Neural cell (in vitro differentiated cells): Measurements from ENCODE around the gene FOXJ1. TPM values are rescaled to one million over a fixed set of nuclear protein-coding genes. Genes with fewer than 3 reads are reported as not detected.

ENCODE experiments used
- H2AFZ ChIP-seq: fragments of 200-600, 300-800 bp; sonication (generic), shearing (Covaris generic); 2 replicates; pipeline ENCODE4 v1.6.0; 2014; ENCODE audit warnings: low read depth, mild to moderate bottlenecking, antibody characterized with exemption, low read length, moderate library complexity
- H3F3A ChIP-seq: fragments of 200-600 bp; shearing (Covaris generic); 2 replicates; pipeline ENCODE4 v1.6.1; 2016; ENCODE audit warnings: mild to moderate bottlenecking, moderate library complexity, mixed read lengths, antibody characterized with exemption, low read length; ENCODE audit not compliant: insufficient read depth, poor library complexity, severe bottlenecking
- H3K27ac ChIP-seq: fragments of 200-600, 300-800 bp; sonication (generic), shearing (Covaris generic); 2 replicates; pipeline ENCODE4 v1.5.1; 2014; ENCODE audit warnings: mild to moderate bottlenecking, low read length, moderate library complexity
- H3K27me3 ChIP-seq: fragments of 300-800, 200-600 bp; sonication (generic), shearing (Covaris generic); 2 replicates; pipeline ENCODE4 v1.6.0; 2014; ENCODE audit warnings: mild to moderate bottlenecking, low read depth, low read length, moderate library complexity; ENCODE audit not compliant: insufficient read depth
- H3K36me3 ChIP-seq: fragments of 300-800, 200-600 bp; sonication (generic), shearing (Covaris generic); 2 replicates; pipeline ENCODE4 v1.5.1; 2014; ENCODE audit warnings: mild to moderate bottlenecking, antibody characterized with exemption, low read length, moderate library complexity; ENCODE audit not compliant: insufficient read depth
- H3K4me2 ChIP-seq: fragments of 300-800, 200-600 bp; sonication (generic), shearing (Covaris generic); 2 replicates; pipeline ENCODE4 v1.6.0; 2014; ENCODE audit warnings: mild to moderate bottlenecking, low read length
- H3K4me3 ChIP-seq: fragments of 300-800, 200-600 bp; sonication (generic), shearing (Covaris generic); 2 replicates; pipeline ENCODE4 v1.5.1; 2014; ENCODE audit warnings: mild to moderate bottlenecking, low read length, moderate library complexity
- H3K79me2 ChIP-seq: fragments of 200-600 bp; shearing (Covaris generic); replicated peaks from 2 replicates; pipeline ENCODE4 v1.6.0; 2014; ENCODE audit warnings: mild to moderate bottlenecking, low read length, moderate library complexity; ENCODE audit not compliant: insufficient read depth
- H3K9ac ChIP-seq: fragments of 300-800, 200-600 bp; sonication (generic), shearing (Covaris generic); 2 replicates; pipeline ENCODE4 v1.6.1; 2016; ENCODE audit warnings: mild to moderate bottlenecking, low read length, mixed read lengths
- H3K9me2 ChIP-seq: fragments of 200-600 bp; shearing (Covaris generic); 2 replicates; pipeline ENCODE4 v1.6.1; 2016; ENCODE audit warnings: mild to moderate bottlenecking, low read length, mixed read lengths; ENCODE audit not compliant: insufficient read depth
- H3K9me3 ChIP-seq: fragments of 200-600, 300-800 bp; sonication (generic), shearing (Covaris generic); 2 replicates; pipeline ENCODE4 v1.6.1; 2016; ENCODE audit warnings: mild to moderate bottlenecking, mixed run types, low read length, moderate library complexity, mixed read lengths
- H4K20me1 ChIP-seq: fragments of 200-600 bp; shearing (Covaris generic); 2 replicates; pipeline ENCODE4 v1.6.1; 2016; ENCODE audit warnings: mild to moderate bottlenecking, mixed run types; ENCODE audit not compliant: insufficient read depth
- CTCF ChIP-seq: fragments of 450-650 bp; IDR thresholded peaks from 2 replicates; pipeline ENCODE4 v1.5.1; 2014; ENCODE audit warnings: antibody characterized with exemption, mild to moderate bottlenecking, moderate library complexity; ENCODE audit not compliant: poor library complexity, severe bottlenecking
- EP300 ChIP-seq: fragments of 450-650 bp; conservative IDR thresholded peaks from 2 replicates; pipeline ENCODE4 v1.6.1; 2014; ENCODE audit warnings: antibody characterized with exemption, mild to moderate bottlenecking, moderate library complexity; ENCODE audit not compliant: poor library complexity, severe bottlenecking
- EZH2 ChIP-seq: fragments of 200-600, 300-800 bp; shearing (Covaris generic), sonication (generic); IDR thresholded peaks from 2 replicates; pipeline ENCODE4 v1.6.1; 2014; ENCODE audit warnings: antibody characterized with exemption, low read length, borderline replicate concordance, mild to moderate bottlenecking; ENCODE audit not compliant: insufficient read depth, poor library complexity, severe bottlenecking
- MXI1 ChIP-seq: fragments of 450-650 bp; conservative IDR thresholded peaks from 2 replicates; pipeline ENCODE4 v1.6.1; 2014; ENCODE audit warnings: antibody characterized with exemption, mild to moderate bottlenecking; ENCODE audit not compliant: poor library complexity, severe bottlenecking
- POLR2AphosphoS5 ChIP-seq: IDR thresholded peaks from 2 replicates; pipeline ENCODE4 v1.6.1; 2012
- RAD21 ChIP-seq: fragments of 450-650 bp; conservative IDR thresholded peaks from 2 replicates; pipeline ENCODE4 v1.6.1; 2014; ENCODE audit warnings: antibody characterized with exemption, mild to moderate bottlenecking, moderate library complexity
- SMC3 ChIP-seq: fragments of 450-650 bp; conservative IDR thresholded peaks from 2 replicates; pipeline ENCODE4 v1.6.1; 2014; ENCODE audit warnings: antibody characterized with exemption, mild to moderate bottlenecking, moderate library complexity; ENCODE audit not compliant: poor library complexity
- TAF1 ChIP-seq: IDR thresholded peaks from 2 replicates; pipeline ENCODE4 v1.6.1; 2012; ENCODE audit warnings: low read depth
- polyA plus RNA-seq: library from polyadenylated mRNA; depleted of rRNA; stranded (reverse); fragments of >200 nt; gene quantifications from 2 replicates; pipeline ENCODE4 v1.2.3, GENCODE V29; 2014
- TF ChIP-seq, protein P1 (sequence below): IDR thresholded peaks from 2 replicates; pipeline ENCODE4 v1.6.1; 2012; ENCODE audit warnings: borderline replicate concordance

The FOXJ1 gene
- polyA plus RNA-seq, 1 donor from 2014 or later, result 0.56 TPM

DNA sequence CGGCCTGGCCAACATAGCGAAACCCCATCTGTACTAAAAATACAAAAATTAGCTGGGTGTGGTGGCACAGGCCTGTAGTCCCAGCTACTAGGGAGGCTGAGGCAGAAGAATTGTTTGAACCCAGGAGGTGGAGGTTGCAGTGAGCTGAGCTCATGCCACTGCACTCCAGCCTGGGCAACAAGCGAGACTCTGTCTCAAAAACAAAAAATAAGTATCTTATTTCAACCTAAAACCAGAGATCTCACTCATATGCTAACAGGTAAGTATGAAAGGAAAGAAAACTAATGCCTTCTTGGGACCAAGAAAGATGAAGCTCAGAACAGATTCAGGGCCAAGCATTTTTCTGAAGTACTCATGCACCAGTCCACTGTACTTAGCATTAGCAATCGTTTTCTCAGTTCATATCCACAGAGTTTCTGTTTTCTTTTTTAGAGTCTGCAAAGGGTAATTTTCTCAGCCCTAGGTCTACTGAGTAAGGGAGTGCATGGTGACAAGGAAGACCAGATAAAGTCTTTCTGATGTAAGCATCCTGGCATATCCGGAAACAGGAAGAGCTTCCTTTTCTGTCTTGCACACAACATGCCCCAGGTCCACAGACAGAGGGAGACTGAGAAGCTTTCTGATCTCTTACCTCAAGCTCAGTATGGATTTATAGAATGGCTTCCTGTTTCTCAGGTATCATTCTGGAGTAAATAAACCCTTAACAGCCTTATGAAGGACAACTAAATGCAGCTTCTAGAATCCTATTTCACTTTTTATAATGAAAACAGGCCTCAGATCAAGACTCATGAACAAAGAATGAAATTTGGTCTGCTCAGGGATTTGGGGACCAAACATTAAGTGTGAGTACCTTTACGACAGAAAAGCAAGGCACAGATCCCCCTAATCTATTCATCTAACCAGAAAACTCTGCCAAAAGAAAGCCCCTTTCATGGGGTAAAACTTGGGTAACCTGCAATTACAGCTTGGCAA, 38.7 kb upstream of the FOXJ1 start:
- no peaks in the 10 kb centered on the region for H3K79me2 ChIP-seq
- H3K9ac ChIP-seq, result no peak overlapping the region
- no peaks in the 10 kb centered on the region for H3K36me3 ChIP-seq
- no peak overlapping the region for H3K27ac ChIP-seq
- H3K9me3 ChIP-seq, result no peaks in the 10 kb centered on the region
- H3K9me2 ChIP-seq, result no peaks in the 10 kb centered on the region
- no peaks in the 10 kb centered on the region for H3F3A ChIP-seq
- H3K4me2 ChIP-seq, result no peak overlapping the region
- H3K27me3 ChIP-seq, result no peaks in the 10 kb centered on the region
- no peak overlapping the region for H3K4me3 ChIP-seq
- no peak overlapping the region for H2AFZ ChIP-seq
- no peaks in the 10 kb centered on the region for H4K20me1 ChIP-seq
- TF ChIP-seq RAD21 (no peak), EZH2 (no peak), TAF1 (no peak), CTCF (no peak), MXI1 (no peak), POLR2AphosphoS5 (no peak), SMC3 (no peak), EP300 (no peak)
- TF ChIP-seq, protein P1, sequence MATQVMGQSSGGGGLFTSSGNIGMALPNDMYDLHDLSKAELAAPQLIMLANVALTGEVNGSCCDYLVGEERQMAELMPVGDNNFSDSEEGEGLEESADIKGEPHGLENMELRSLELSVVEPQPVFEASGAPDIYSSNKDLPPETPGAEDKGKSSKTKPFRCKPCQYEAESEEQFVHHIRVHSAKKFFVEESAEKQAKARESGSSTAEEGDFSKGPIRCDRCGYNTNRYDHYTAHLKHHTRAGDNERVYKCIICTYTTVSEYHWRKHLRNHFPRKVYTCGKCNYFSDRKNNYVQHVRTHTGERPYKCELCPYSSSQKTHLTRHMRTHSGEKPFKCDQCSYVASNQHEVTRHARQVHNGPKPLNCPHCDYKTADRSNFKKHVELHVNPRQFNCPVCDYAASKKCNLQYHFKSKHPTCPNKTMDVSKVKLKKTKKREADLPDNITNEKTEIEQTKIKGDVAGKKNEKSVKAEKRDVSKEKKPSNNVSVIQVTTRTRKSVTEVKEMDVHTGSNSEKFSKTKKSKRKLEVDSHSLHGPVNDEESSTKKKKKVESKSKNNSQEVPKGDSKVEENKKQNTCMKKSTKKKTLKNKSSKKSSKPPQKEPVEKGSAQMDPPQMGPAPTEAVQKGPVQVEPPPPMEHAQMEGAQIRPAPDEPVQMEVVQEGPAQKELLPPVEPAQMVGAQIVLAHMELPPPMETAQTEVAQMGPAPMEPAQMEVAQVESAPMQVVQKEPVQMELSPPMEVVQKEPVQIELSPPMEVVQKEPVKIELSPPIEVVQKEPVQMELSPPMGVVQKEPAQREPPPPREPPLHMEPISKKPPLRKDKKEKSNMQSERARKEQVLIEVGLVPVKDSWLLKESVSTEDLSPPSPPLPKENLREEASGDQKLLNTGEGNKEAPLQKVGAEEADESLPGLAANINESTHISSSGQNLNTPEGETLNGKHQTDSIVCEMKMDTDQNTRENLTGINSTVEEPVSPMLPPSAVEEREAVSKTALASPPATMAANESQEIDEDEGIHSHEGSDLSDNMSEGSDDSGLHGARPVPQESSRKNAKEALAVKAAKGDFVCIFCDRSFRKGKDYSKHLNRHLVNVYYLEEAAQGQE, result no peak

- Histone ChIP-seq H3K9me3 (no peaks in the 10 kb centered on the region), H4K20me1 (no peaks in the 10 kb centered on the region), H3K79me2 (no peaks in the 10 kb centered on the region), H3F3A (no peaks in the 10 kb centered on the region), H3K4me3 (no peak overlapping the region), H2AFZ (no peak overlapping the region), H3K4me2 (no peak overlapping the region), H3K36me3 (no peaks in the 10 kb centered on the region), H3K9me2 (no peaks in the 10 kb centered on the region), H3K27ac (no peak overlapping the region), H3K27me3 (no peaks in the 10 kb centered on the region), H3K9ac (no peak overlapping the region)
- TF ChIP-seq RAD21 (no peak), MXI1 (no peak), EZH2 (no peak), EP300 (no peak), TAF1 (no peak)
Measured at GRCh38 chr17:76178124-76178523, 37.1 kb upstream of the FOXJ1 start.
